HL-60 (cell line): Measurements from ENCODE around the gene CNTN6.

ENCODE experiments used
- DNase-seq, 2 experiments: peaks; one replicate each; pipeline ENCODE4 v3.0.0-alpha.2; 2010 to 2020; ENCODE audit warnings: low read depth in 1 of 2, low spot score in 1 of 2
- H3K27ac ChIP-seq: fragments of 250-450 bp; sonication (Bioruptor Pico); replicated peaks from 2 replicates; pipeline ENCODE4 v1.5.1; 2020; ENCODE audit warnings: mild to moderate bottlenecking, moderate library complexity
- H3K27me3 ChIP-seq: fragments of 250-450 bp; sonication (Bioruptor Pico); 2 replicates; pipeline ENCODE4 v1.5.1; 2021; ENCODE audit warnings: mild to moderate bottlenecking, moderate library complexity; ENCODE audit not compliant: insufficient read depth, poor library complexity, severe bottlenecking
- H3K4me3 ChIP-seq: replicated peaks from 2 replicates; pipeline ENCODE4 v1.5.1; 2011; ENCODE audit warnings: mild to moderate bottlenecking, control low read depth, low read length; ENCODE audit not compliant: insufficient read depth
- GABPA ChIP-seq: IDR thresholded peaks from 2 replicates; pipeline ENCODE4 v1.6.1; 2012; ENCODE audit warnings: low read depth
- POLR2AphosphoS5 ChIP-seq: IDR thresholded peaks from 2 replicates; pipeline ENCODE4 v1.6.1; 2012; ENCODE audit warnings: low read depth
- REST ChIP-seq: IDR thresholded peaks from 2 replicates; pipeline ENCODE4 v1.6.1; 2012; ENCODE audit warnings: low read depth; ENCODE audit not compliant: insufficient replicate concordance
- SPI1 ChIP-seq: IDR thresholded peaks from 2 replicates; pipeline ENCODE4 v1.6.1; 2012; ENCODE audit warnings: low read depth, mild to moderate bottlenecking, borderline replicate concordance
- TF ChIP-seq, protein P1 (sequence below): IDR thresholded peaks from one replicate; pipeline ENCODE4 v1.5.1; 2011; ENCODE audit warnings: low read length, control low read depth, inconsistent platforms; ENCODE audit not compliant: insufficient read depth

The CNTN6 gene

GRCh38 chr3:1190569-1190968 lies 97.7 kb downstream of the CNTN6 start:
- no peak for DNase-seq
- Histone ChIP-seq H3K27me3 (no peaks in the 10 kb centered on the region), H3K4me3 (no peak overlapping the region), H3K27ac (no peak overlapping the region)
- TF ChIP-seq, protein P1, sequence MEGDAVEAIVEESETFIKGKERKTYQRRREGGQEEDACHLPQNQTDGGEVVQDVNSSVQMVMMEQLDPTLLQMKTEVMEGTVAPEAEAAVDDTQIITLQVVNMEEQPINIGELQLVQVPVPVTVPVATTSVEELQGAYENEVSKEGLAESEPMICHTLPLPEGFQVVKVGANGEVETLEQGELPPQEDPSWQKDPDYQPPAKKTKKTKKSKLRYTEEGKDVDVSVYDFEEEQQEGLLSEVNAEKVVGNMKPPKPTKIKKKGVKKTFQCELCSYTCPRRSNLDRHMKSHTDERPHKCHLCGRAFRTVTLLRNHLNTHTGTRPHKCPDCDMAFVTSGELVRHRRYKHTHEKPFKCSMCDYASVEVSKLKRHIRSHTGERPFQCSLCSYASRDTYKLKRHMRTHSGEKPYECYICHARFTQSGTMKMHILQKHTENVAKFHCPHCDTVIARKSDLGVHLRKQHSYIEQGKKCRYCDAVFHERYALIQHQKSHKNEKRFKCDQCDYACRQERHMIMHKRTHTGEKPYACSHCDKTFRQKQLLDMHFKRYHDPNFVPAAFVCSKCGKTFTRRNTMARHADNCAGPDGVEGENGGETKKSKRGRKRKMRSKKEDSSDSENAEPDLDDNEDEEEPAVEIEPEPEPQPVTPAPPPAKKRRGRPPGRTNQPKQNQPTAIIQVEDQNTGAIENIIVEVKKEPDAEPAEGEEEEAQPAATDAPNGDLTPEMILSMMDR, result no peak

DNA sequence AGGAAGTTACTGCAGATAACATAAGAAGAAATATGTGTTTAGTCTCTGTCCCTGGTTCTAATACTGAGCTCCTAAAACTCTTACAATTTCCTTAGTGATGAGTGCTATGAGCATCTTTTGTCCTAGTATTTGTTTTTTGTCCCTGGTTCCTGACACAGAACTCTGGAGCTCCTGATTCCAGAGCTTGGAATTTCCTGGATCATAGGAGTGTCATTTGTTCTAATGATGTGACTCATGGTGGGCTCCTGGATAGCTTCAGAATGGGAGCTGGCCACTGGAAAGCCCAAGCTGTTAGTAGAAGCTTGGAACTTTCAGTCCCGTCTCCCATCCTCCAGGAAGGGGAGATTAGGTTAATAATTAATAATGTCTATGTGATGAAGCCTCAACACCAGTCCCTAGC lies 98.2 kb downstream of the CNTN6 start:
- Histone ChIP-seq H3K4me3 (no peak overlapping the region), H3K27me3 (no peaks in the 10 kb centered on the region), H3K27ac (no peak overlapping the region)
- no peak for DNase-seq
- TF ChIP-seq POLR2AphosphoS5 (no peak), REST (no peak), GABPA (no peak), SPI1 (no peak)
- TF ChIP-seq, protein P1, result no peak

DNA sequence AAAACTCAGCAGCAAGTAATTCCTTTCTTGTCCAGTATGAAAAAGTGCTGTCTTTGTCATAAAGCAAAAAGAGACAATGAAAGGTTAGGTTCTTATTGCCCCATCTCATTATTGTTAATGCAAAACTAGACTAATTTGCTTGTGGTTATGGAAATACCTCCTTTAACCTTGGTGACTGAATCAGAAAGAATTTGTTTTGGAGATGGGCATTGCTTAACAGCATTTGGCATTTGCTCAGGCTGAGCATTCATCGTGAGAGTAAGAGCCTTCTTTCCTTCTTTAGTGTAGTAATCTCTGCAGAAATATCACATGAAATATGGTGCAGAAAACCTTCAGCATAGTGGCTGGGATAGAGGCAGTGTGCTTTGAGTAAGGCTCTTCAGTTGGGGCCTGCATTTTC lies 103.1 kb downstream of the CNTN6 start:
- DNase-seq, result no peak
- no peak for TF ChIP-seq POLR2AphosphoS5
- TF ChIP-seq, protein P1, result no peak
- no peak for TF ChIP-seq SPI1
- no peak for TF ChIP-seq REST
- no peak for TF ChIP-seq GABPA
- H3K27ac ChIP-seq, result no peak overlapping the region
- no peak overlapping the region for H3K4me3 ChIP-seq
- H3K27me3 ChIP-seq, result no peaks in the 10 kb centered on the region

DNA sequence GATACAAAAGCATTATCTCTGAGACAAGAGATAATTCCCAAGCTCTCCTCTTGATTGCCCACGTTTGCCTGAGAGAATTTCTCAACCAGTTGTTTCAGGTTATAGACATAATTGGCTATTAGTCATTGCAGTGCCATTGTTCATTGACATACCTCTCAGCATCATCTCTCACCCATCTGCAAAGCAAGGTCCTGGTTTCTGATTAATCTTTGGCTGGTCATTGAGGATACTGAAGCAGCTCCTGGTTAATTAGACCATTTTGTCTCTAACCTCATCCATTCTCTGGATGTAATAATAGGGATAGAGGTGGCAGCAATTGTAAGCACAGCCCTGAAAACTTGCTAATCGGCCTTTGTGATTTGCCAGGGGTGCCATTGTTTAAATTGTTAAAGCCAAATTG lies 104.2 kb downstream of the CNTN6 start:
- DNase-seq, result no peak
- Histone ChIP-seq H3K27ac (no peak overlapping the region), H3K27me3 (no peaks in the 10 kb centered on the region), H3K4me3 (no peak overlapping the region)
- TF ChIP-seq REST, result no peak
- TF ChIP-seq, protein P1, result no peak
